ENCODE measurements around the gene UNCX.

The UNCX gene

GRCh38 chr7:1244700-1245523 lies 12.2 kb downstream of the UNCX start:
- no peak for DNase-seq

- DNase-seq: no peak
Observed at GRCh38 chr7:1245524-1246050, 12.9 kb downstream of the UNCX start.

DNA sequence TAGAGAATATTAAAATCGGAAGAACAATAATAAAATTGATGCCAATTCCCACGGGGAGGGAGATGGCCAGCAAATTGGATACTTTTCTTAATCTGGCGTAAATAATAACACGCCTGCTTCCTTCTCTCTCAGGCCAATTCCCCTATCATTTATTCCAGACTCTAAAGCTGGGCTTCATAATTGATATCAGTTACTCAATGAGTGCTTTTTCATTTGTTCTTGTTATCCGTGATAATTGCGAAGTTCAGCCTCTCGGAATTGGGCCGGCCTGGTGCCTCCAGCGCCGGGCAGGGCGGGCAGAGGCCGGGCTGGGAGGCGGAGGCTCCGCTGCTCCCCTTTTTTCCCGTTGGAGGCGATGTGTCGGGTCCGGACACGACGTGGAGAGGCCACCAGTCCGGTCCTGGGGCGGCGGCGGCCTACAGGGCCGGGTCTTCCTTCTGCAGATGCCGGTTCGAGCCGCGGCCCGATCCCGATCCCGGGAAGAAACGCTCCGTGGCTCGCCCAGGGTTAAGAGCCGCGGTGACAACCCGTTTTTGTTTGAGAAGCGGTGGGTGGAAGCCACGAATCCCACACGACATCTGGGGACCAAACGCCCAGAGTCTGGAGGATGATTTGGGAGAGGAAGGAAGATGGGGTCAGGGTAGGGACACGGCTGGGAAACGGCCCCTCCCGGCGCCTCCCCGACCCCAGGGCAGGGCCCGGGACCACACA lies 13.6 kb downstream of the UNCX start:
- DNase-seq: no peak

DNA sequence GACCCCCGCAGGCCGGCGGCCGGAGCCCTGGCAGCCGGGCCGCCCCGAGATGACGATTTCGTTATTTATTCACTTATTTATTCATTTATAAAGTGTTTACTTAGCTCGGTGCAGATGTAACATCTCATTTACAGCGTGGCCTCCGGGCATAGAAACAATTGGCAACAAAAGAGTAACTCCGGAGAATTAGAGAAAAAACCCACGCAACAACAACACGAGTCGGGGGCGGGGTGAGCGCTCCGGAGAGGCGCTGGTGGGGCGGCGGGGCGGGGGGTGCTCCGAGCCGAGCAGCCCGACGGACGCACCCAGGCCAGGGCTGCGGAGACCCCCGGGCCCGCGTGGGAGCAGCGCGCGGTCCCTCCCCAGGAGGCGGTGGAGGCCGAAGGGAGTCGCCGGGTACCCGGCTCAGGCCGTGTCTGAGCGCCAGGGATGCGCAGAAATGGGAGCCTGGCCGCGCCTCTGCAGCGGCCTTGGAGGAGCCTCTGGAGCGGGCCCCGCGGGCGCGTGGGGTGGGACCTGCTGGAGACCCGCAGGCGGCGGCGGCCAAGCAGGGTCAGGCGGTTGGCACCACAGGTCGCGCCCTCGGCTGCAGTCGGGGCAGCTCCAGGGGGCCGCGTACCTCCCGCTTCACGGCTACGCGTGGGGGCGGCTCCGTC lies 14.3 kb downstream of the UNCX start:
- DNase-seq: no peak

- no peak for DNase-seq
Observed at GRCh38 chr7:1247527-1248041, 14.9 kb downstream of the UNCX start.

DNA sequence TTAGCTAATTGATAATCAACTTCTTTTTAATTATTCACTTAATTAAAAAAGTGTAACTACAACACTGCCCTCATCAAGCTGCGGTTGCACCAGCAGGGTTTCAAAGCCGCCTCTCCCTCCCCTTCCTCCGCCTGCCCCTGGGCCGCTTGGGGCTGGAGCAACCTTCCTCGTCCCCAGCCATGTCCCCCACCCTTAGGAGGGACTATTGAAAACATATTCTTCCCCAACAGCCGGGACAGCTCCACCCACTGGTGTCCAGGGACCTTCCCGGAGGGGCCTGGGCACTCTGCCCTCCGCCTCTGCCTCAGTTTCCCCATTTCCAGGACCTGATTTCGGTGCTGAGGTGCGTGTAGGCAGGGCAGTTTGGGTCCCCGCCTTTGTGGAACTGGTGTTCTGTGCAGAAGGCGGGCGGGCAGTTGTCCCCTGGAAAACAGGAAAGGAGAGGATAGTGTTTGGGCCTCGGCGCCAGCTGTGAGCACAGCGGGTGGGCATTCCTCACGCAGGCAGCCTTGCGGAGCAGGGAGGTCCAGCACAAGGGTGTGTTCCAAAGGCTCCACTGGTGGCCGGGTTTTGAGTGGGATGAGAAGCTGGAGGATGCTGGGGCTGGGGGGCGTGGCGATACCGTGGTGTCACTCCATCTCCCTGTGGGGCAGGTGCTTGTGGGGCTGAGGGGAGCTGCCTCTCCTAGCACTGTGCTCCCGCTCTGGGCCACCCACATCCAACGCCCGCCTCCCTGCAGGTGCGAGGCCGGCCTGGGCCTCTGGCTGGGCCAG lies 15.7 kb downstream of the UNCX start:
- no peak for DNase-seq

GRCh38 chr7:1248916-1249581 lies 16.4 kb downstream of the UNCX start:
- no peak for DNase-seq

DNA sequence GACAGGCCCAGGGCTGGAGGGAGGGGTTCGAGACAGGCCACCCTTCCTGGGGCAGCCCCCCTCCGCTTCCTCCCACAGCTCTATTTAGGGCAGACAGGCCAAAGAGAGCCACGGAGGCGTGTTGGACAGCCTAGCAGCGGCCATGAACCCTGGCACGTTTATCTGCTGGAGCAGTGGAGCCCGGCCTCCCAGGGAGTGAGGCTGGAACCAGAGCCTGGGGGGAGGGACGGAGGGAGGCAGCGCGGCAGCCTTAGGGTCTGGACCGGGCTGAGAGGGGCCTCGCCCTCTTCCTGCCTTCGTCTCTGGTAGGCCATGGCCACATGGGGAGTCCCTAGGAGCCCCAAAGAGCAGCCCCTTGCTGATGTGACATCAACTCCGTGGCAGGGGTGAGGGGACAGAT lies 17.1 kb downstream of the UNCX start:
- no peak for DNase-seq

DNA sequence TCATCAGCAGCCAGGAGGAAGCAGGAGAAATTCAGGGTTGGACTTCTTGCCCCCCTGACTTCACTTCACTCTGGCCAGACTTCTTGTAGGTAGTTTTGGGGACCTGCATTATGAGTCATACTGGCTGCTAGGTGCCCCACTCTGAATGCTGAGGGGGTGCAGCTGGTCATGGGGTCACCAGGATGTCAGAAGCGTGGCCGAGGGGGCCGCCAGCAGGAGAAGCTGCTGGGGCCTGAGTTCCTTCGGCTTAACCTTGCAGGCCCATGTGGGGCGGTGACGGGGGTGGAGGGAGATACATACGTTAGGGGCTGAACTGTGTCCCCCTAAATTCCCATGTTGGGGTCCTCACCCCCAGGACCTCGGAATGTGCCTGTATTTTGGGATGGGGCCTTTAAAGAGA lies 18.2 kb downstream of the UNCX start:
- DNase-seq: no peak

GRCh38 chr7:1251796-1252539 lies 19.3 kb downstream of the UNCX start:
- DNase-seq: no peak

DNA sequence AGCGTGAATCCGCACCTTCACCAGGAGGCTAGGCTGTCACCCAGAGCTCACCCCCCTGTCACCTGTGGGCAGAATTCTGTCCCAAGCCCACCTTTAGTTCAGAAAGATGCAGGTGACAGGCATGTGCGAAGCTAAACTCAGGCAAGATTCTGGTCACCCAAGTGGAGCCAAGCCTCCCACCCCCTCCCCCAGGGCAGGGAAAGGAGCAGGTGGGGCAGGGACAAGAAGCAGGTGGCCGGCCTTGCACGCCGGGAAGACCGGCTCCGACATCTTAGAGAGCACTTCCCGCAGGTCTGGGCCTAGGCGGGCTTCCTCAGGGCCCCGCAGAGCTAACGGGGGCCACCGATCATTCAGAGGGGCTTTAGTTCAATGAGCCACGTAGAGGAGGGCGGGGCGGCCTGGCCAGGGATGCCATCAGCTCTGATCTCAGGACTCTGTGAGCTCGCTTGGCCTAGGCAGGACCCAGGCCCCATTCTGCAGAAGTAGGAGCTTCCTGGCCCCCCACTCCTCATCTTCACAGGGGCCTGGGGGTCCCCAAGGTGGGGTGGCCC lies 19.9 kb downstream of the UNCX start:
- no peak for DNase-seq

- no peak for DNase-seq
Observed at GRCh38 chr7:1253681-1254181, 21.1 kb downstream of the UNCX start.

- no peak for DNase-seq
Observed at GRCh38 chr7:1254281-1255079, 21.8 kb downstream of the UNCX start.

DNA sequence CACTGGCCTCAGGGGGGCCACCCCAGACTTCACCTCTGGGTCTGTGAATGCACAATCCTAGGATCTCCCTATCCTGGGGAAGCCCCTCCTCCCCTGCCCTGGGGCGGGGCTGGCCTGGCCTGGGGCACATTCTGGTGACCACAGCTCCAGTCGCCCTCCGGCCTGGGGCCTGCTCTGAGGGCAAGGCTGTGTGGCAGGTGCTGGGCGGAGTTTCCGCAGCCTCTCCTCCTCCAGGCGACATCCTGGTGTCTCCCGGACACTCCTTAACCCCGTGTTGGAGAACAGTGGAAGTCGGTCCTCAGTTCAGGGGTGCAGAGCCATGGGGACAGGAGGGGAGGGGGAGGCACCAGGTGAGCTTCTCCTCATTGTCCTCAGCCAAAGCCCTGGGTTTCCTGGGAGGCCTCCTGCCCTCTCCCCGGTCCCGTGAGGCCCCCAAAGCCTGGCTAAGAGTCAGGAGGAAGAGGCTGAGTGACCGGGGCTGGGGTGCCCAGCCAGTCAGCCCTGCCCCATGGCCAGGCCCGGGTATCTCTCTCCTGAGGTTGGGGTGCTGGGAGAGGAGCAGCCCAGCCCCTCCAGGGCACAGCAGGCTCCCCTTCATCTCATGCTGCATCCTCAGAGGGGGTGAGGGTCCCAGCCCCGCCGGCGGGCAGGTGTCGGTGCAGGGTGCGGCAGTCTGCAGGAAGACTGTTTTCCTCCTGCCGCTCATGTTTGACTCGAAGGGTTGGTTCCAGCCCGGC lies 22.6 kb downstream of the UNCX start:
- no peak for DNase-seq

DNA sequence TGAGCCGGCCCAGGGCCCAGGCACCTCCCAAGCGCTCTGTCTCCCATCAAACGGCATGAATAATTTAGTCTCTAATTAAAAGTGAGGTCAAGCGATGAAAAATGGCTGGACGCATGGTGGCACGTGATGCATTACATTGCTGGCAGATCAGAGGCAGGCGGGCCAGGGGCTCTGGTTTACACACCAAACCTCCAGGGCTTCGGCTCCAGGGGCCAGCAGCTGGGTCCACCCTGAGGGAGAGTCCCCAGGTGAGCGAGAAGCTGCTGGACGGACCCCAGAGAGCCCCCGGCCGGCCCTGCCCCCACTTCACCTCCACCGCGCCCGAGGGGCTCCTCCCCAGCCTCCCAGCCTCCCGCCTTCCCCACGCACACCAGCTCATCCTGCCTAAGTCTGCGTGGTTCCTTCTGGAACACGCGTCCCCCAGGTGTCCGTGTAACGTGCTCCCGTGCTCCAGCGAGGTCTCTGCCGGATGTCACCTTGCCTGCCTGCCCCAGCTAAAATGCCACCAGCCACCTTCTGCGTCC lies 23.2 kb downstream of the UNCX start:
- no peak for DNase-seq

DNA sequence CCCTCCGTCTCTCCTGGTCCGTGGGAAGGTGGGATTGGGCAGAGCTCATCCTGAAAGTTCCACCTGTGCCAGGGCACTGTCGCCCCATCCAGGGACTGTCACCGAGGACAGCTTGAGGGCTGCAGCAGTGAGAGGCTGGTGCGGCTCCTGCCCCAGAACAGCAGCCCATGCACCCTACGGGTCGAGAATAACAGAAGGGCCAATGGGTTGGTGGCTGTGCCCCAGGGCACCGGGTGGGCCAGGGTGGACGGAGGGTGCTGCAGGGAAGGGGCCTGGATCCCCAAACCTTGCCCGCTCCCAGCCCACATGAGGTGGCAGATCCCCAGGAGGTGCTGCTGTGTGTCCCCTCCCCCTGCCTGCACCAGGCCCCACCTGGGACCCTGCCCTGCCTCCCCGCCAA lies 23.9 kb downstream of the UNCX start:
- DNase-seq: no peak

- DNase-seq: no peak
Observed at GRCh38 chr7:1257221-1257620, 24.5 kb downstream of the UNCX start.

DNA sequence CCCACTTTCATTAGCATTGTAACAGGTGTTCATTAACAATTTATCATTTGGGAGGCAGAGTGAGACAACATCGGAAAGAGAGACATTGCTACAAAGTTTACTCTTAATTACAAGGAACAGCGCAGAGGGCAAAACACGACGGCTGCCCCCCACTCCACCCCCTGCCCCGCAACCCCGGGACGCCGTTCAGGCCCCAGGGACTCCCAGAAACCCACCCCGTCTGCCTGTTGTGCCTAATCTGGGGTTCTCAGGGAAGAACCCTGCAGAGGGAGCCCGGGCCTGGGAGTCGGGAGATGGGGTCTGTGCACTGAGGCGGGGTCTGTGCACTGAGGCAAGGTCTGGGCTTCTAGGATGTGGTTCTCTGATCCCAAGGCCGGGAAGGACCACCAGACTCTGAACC lies 25.2 kb downstream of the UNCX start:
- DNase-seq: no peak

Measured in stimulated activated CD4-positive, alpha-beta T cell treated with anti-CD3 and anti-CD28 coated beads, Interleukin-2, amount 100 ng/mL, for 24 hours (primary cell).